ENCODE results near the gene KCNK6. TPM values are rescaled to one million over a fixed set of nuclear protein-coding genes. Genes with fewer than 3 reads are reported as not detected.

KCNK6 gene
- total and polyA plus RNA-seq, 10 of the 15 experiments (the other 5 are each of a cell fraction or from before 2014, with no cell fraction given): 0.04 to 1.4 (median 1.1) TPM

- RAD21 ChIA-PET (ENCODE audit: unreplicated experiment): no interaction called here
Observed at GRCh38 chr19:38304866-38305429, 14.7 kb upstream of the KCNK6 start.

GRCh38 chr19:38306236-38306635 is 13.4 kb upstream of the KCNK6 start:
- FAIRE-seq (no peak), ATAC-seq (no peak), DNase-seq (ENCODE audit: low read depth, low spot score) (no peak)
- Histone ChIP-seq H4K20me1 (ENCODE audit: control insufficient read depth, insufficient read depth) (no peaks in the 10 kb centered on the region), H3K27me3 (replicated peaks in 1 of 2; ENCODE audit: control insufficient read depth in 2 of 2, insufficient read depth in 2 of 2, low read length in 1 of 2) (no peaks in the 10 kb centered on the region), H3K4me1 (ENCODE audit: control insufficient read depth, insufficient read depth, low read length) (no peaks in the 10 kb centered on the region), H3K79me2 (ENCODE audit: control insufficient read depth, insufficient read depth, low read length) (no peaks in the 10 kb centered on the region), H3K27ac (ENCODE audit: control insufficient read depth, insufficient read depth) (no peak overlapping the region), H3K9ac (ENCODE audit: control insufficient read depth, insufficient read depth, low read length) (no peak overlapping the region), H3K4me3 (no peak overlapping the region), H3K4me2 (ENCODE audit: control insufficient read depth, insufficient read depth) (no peak overlapping the region), H3K36me3 (ENCODE audit: control insufficient read depth in 2 of 2, insufficient read depth in 2 of 2, low read length in 1 of 2) (peaks cover 0 to 11% of the 10 kb centered on the region in 2 experiments; a peak in 3 of 4 replicates), H3K9me3 (replicated peaks; ENCODE audit: control insufficient read depth, insufficient read depth, low read length) (no peaks in the 10 kb centered on the region), H2AFZ (ENCODE audit: control insufficient read depth, low read depth, low read length) (no peak overlapping the region)
- intact Hi-C loops (cut with micrococcal nuclease; ENCODE audit: unreplicated experiment) (no loop called here), in situ Hi-C loops (cut with MboI) (no loop called here)
- 95% methylated on average over 3 of the region's 3 CpGs for WGBS (ENCODE audit: insufficient coverage, insufficient replicate concordance, low lambda C conversion rate, missing lambda C conversion rate)
- ChIA-PET RAD21 (ENCODE audit: unreplicated experiment) (no interaction called here), SMC1A (ENCODE audit: uncharacterized antibody, unreplicated experiment) (no interaction called here), POLR2A (interaction anchor here (0.6 to 0.9 kb wide), 2 partner anchors 46 to 248 kb away, joined by 6 read pairs; no protein-coding TSS in a partner anchor), CTCF (no interaction called here)
- no TSS peak for BruUV-seq (replicated peaks)
- TF ChIP-seq IKZF1 (conservative IDR thresholded peaks at IDR 0.05) (no peak), POLR2AphosphoS5 (IDR thresholded peaks at IDR 0.05; ENCODE audit: low read length) (no peak), CHD4 (IDR thresholded peaks at IDR 0.05) (no peak), STAT1 (conservative IDR thresholded peaks at IDR 0.05) (no peak), ZBTB11 (CRISPR knock-in tag; IDR thresholded peaks at IDR 0.05) (no peak)

More at GRCh38 chr19:38304866-38305429, 14.7 kb upstream of the KCNK6 start:
- peaks cover 0 to 11% of the 10 kb centered on the region in 2 experiments; a peak in 3 of 4 replicates for H3K36me3 ChIP-seq (ENCODE audit: control insufficient read depth in 2 of 2, insufficient read depth in 2 of 2, low read length in 1 of 2)
- no peak overlapping the region for H3K4me3 ChIP-seq
- WGBS (ENCODE audit: insufficient coverage, insufficient replicate concordance, low lambda C conversion rate, missing lambda C conversion rate): 89% methylated on average over 12 of the region's 29 CpGs
- no peak overlapping the region for H2AFZ ChIP-seq (ENCODE audit: control insufficient read depth, low read depth, low read length)
- TF ChIP-seq ZNF217 (IDR thresholded peaks at IDR 0.05): no peak
- no peak for TF ChIP-seq KDM1A (IDR thresholded peaks at IDR 0.05; ENCODE audit: borderline replicate concordance)
- ChIA-PET SMC1A (ENCODE audit: uncharacterized antibody, unreplicated experiment) (no interaction called here), CTCF (interaction anchor here (0.7 kb wide), 1 partner anchor 234 kb away, joined by 3 read pairs; no protein-coding TSS in a partner anchor), POLR2A (no interaction called here)
- in situ Hi-C loops (cut with MboI) (no loop called here), intact Hi-C loops (cut with micrococcal nuclease; ENCODE audit: unreplicated experiment) (no loop called here)
- H4K20me1 ChIP-seq (ENCODE audit: control insufficient read depth, insufficient read depth): no peaks in the 10 kb centered on the region
- ATAC-seq (no peak), FAIRE-seq (no peak), DNase-seq (ENCODE audit: low read depth, low spot score) (no peak)
- H3K4me2 ChIP-seq (ENCODE audit: control insufficient read depth, insufficient read depth): no peak overlapping the region
- no peaks in the 10 kb centered on the region for H3K79me2 ChIP-seq (ENCODE audit: control insufficient read depth, insufficient read depth, low read length)
- no peaks in the 10 kb centered on the region for H3K4me1 ChIP-seq (ENCODE audit: control insufficient read depth, insufficient read depth, low read length)
- H3K9me3 ChIP-seq (replicated peaks; ENCODE audit: control insufficient read depth, insufficient read depth, low read length): no peaks in the 10 kb centered on the region
- BruUV-seq (replicated peaks): no TSS peak
- H3K27me3 ChIP-seq (replicated peaks in 1 of 2; ENCODE audit: control insufficient read depth in 2 of 2, insufficient read depth in 2 of 2, low read length in 1 of 2): no peaks in the 10 kb centered on the region
- no peak overlapping the region for H3K27ac ChIP-seq (ENCODE audit: control insufficient read depth, insufficient read depth)
- no peak overlapping the region for H3K9ac ChIP-seq (ENCODE audit: control insufficient read depth, insufficient read depth, low read length)
